ENCODE results near the gene DMBT1.

GRCh38 chr10:122560279-122560804 lies at the start of gene DMBT1:
- TF ChIP-seq, protein P1, sequence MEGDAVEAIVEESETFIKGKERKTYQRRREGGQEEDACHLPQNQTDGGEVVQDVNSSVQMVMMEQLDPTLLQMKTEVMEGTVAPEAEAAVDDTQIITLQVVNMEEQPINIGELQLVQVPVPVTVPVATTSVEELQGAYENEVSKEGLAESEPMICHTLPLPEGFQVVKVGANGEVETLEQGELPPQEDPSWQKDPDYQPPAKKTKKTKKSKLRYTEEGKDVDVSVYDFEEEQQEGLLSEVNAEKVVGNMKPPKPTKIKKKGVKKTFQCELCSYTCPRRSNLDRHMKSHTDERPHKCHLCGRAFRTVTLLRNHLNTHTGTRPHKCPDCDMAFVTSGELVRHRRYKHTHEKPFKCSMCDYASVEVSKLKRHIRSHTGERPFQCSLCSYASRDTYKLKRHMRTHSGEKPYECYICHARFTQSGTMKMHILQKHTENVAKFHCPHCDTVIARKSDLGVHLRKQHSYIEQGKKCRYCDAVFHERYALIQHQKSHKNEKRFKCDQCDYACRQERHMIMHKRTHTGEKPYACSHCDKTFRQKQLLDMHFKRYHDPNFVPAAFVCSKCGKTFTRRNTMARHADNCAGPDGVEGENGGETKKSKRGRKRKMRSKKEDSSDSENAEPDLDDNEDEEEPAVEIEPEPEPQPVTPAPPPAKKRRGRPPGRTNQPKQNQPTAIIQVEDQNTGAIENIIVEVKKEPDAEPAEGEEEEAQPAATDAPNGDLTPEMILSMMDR (IDR thresholded peaks at IDR 0.05), result no peak
- no peak for TF ChIP-seq POLR2A (IDR thresholded peaks at IDR 0.05)

All from right lobe of liver (tissue), 4 donors.